ENCODE measurements around the gene LYPD6B. TPM values are rescaled to one million over a fixed set of nuclear protein-coding genes. Genes with fewer than 3 reads are reported as not detected.

LYPD6B gene
- total RNA-seq, 1 experiment from 2014 or later = 2.0 TPM

DNA sequence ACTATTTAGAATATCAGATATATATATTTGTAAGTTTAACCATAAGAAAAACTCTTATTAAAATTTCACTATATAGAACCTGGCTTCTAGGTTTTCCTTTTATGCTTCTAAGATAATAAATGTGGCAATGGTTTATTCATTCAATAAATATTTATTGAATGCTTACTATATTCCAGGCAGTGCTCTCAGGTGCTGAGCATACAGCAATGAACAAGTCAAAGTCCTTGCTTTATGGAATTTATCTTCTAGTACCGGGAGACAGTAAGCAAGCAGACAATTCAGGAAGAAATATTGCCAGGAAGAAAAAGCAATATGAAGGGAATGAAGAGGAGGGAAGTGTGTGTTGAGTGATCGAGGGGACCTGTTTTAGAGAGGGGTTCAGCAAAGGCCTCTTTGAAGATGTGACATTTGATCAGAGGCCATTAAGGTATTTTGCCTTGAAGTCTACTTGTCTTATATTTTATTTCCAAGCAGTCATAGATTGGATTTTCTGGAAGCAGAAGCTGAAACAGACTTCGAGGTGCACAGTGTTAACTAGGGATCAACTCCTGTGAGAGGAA lies 197.4 kb downstream of the LYPD6B start:
- Histone ChIP-seq H2AFZ (ENCODE audit: low read length) (no peak overlapping the region), H4K91ac (ENCODE audit: insufficient read length, low read depth, low read length) (no peak overlapping the region), H3K18ac (ENCODE audit: insufficient read length, low read depth, low read length) (no peak overlapping the region), H3K4me2 (ENCODE audit: insufficient read depth, insufficient read length, low read length) (no peak overlapping the region), H3K27ac (ENCODE audit: insufficient read length, low read depth, low read length) (no peak overlapping the region), H3K9ac (ENCODE audit: extremely low read depth, insufficient read length, low read length) (no peak overlapping the region), H2BK12ac (ENCODE audit: insufficient read length, low read depth, low read length) (no peak overlapping the region), H3K14ac (ENCODE audit: insufficient read depth, low read length) (no peak overlapping the region), H3K27me3 (ENCODE audit: insufficient read depth, low read length) (no peaks in the 10 kb centered on the region), H3K79me2 (ENCODE audit: insufficient read depth, low read length) (no peaks in the 10 kb centered on the region), H2BK5ac (ENCODE audit: insufficient read length, low read length) (no peak overlapping the region), H3K23me2 (ENCODE audit: insufficient read length, low read depth, low read length, poor library complexity, severe bottlenecking) (no peaks in the 10 kb centered on the region), H3K4ac (ENCODE audit: low read depth, low read length) (no peak overlapping the region), H2BK20ac (ENCODE audit: low read depth, low read length, poor library complexity, severe bottlenecking) (no peak overlapping the region), H2BK120ac (ENCODE audit: low read depth, low read length, poor library complexity, severe bottlenecking) (no peak overlapping the region), H4K8ac (replicated peaks; ENCODE audit: insufficient read length, low read depth, low read length) (no peak overlapping the region), H3K56ac (ENCODE audit: insufficient read length, low read depth, low read length) (no peak overlapping the region), H4K5ac (ENCODE audit: insufficient read length, low read depth, low read length) (no peak overlapping the region), H4K20me1 (ENCODE audit: control insufficient read depth, insufficient read depth, insufficient read length) (no peaks in the 10 kb centered on the region), H2AK5ac (ENCODE audit: insufficient read length, low read length) (no peak overlapping the region), H3K4me1 (ENCODE audit: insufficient read depth, low read length) (no peaks in the 10 kb centered on the region), H3T11ph (ENCODE audit: low read length) (no peak overlapping the region), H3K9me3 (ENCODE audit: control insufficient read depth, low read depth, low read length) (no peaks in the 10 kb centered on the region), H3K23ac (ENCODE audit: insufficient read length, low read depth, low read length) (no peak overlapping the region), H3K79me1 (ENCODE audit: insufficient read depth, low read depth, low read length, poor library complexity, severe bottlenecking) (no peaks in the 10 kb centered on the region), H2BK15ac (ENCODE audit: low read depth, low read length) (no peak overlapping the region)
- DNase-seq = no peak
- TF ChIP-seq, protein P1, sequence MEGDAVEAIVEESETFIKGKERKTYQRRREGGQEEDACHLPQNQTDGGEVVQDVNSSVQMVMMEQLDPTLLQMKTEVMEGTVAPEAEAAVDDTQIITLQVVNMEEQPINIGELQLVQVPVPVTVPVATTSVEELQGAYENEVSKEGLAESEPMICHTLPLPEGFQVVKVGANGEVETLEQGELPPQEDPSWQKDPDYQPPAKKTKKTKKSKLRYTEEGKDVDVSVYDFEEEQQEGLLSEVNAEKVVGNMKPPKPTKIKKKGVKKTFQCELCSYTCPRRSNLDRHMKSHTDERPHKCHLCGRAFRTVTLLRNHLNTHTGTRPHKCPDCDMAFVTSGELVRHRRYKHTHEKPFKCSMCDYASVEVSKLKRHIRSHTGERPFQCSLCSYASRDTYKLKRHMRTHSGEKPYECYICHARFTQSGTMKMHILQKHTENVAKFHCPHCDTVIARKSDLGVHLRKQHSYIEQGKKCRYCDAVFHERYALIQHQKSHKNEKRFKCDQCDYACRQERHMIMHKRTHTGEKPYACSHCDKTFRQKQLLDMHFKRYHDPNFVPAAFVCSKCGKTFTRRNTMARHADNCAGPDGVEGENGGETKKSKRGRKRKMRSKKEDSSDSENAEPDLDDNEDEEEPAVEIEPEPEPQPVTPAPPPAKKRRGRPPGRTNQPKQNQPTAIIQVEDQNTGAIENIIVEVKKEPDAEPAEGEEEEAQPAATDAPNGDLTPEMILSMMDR (conservative IDR thresholded peaks at IDR 0.05) = no peak
- H3K27ac Mint-ChIP-seq = no peak overlapping the region
- peaks cover 0 to 6% (median 0%) of the 10 kb centered on the region in 3 experiments; a peak in 1 of 7 replicates for H3K36me3 Mint-ChIP-seq (ENCODE audit: insufficient read depth in 1 of 3, low read depth in 3 of 3)
- no CpG with 5 or more reads among the region's 3 CpGs for WGBS (ENCODE audit: extremely low coverage, insufficient read length, low lambda C conversion rate)
- no peak overlapping the region for H3K4me3 Mint-ChIP-seq
- peaks cover 3 to 5% of the 10 kb centered on the region in 2 experiments; a peak in 3 of 5 replicates for H3K9me3 Mint-ChIP-seq
- H3K27me3 Mint-ChIP-seq (ENCODE audit: low read depth) = no peaks in the 10 kb centered on the region
- peaks cover 5% of the 10 kb centered on the region in 2 experiments for H3K4me1 Mint-ChIP-seq

Measured in H9 (cell line).